Liver (tissue), 2 donors: ENCODE data around the gene ARGFX.

Experiments used
- RAD21 ChIP-seq, 2 donors: IDR thresholded peaks; 2 replicates each; pipeline ENCODE4 v1.6.1; 2016; ENCODE audit warnings: antibody characterized with exemption in 2 of 2, mild to moderate bottlenecking in 2 of 2
- SP1 ChIP-seq: IDR thresholded peaks from 2 replicates; pipeline ENCODE4 v1.6.1; 2018; ENCODE audit warnings: antibody characterized with exemption, mild to moderate bottlenecking
- donor health status: healthy.

DNA sequence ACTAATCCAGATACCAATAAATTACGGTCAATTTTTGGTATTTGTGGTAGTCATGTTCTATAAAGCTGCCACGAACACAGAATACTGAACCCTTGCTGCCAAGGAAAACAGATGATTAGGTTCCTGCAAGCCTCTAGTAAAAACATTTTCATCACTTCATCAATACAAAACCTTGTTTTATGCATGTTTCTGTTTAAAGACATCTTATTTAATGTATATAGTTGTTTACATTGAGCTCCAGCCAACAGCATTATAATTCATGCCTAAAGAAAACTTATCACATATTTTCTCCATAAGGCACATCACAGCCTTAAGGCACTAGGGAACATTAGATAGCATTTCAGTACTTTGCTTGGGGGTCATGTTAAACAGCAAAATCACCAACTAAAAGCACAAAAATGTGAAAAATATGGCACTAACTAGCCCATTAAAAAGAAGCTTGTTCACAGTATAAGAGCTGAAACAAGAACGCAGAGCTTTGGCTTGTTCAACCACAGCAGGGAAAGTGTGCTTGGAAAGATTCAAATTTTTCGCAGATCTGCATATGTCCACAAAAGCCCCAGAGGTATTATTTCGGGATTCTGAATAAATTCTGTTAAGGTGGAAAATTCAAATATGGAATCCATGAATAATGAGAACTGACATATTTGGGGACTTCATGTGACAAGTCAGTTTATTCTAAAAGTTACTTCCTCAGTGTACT, 49.6 kb upstream of the ARGFX start:
- TF ChIP-seq SP1 = no peak
- TF ChIP-seq RAD21 (IDR thresholded peaks at IDR 0.05) = no peak
